Activated CD4-positive, alpha-beta T cell treated with anti-CD3 and anti-CD28 coated beads, Interleukin-2, Interleukin-6, amounts not matched to agents 100 ng/mL and 50 ng/mL, durations not matched to agents 16 hours and 8 hours (primary cell): ENCODE data around the gene SLC24A4.
"Not testable (repeated sequence)": the region's sequence is repeated elsewhere in the genome, so short reads cannot be mapped to it uniquely, and the experiment has no call there.

Source experiments
- DNase-seq: peaks from one replicate; pipeline ENCODE4 v3.0.0-alpha.2; 2020

SLC24A4 gene

DNA sequence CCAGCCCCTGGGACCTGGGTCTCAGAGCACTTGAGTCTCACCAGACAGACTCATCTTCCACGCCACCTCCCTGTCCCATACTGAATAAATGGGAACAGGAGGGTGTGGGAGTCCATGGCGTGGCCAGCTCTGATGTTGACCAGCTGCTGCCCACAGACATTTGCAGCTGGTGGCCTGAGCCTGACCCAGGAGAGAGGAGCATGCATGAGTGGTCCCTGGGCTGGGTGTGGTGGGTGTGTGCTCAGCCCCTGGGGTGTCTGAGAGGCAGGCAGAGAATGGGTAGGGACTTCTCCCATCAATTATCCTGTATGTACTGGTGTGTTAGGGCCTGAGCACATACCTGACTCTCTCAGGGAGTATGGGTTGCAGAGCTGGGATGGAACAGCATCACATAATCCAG is 49.3 kb downstream of the SLC24A4 start:
- DNase-seq, result no peak

DNA sequence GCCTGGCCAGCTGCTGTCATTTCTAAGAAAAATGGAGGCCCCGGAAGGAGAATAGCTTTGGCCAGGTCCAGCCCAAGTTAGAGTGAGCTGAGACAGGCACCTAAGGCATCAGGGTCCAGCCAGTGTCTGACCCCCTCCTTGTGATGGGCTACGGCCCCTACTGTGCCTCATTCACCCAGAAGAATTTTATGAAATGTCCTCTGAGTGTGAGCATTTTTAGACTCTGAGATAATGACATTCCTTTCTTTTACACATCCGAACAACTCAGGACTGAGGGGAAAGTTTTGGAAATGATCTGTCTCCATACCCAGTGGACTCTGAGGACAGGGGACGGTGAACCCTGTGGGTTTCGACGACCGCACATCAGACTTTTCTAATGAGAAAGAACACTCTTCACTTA is 50.4 kb downstream of the SLC24A4 start:
- DNase-seq, result no peak

DNA sequence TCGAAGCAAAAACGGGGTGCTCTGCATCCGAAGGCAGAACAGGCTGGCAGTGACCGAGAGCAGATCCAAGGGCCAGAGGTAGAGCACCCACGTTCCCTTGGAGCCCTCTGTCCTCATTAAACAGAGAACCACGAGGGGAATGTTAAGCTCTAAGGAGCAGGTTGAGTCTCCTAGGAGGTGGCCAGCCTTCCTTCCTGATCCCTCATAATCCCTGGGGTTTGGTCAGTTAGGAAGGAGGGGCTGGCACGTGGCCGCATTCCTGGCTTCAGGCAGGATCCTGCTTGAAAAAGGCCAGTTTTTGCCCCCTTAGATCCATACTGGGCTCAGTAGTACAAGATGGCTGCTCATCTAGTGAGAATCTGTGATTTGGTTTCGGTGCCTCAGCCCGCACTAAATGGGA is 57.2 kb downstream of the SLC24A4 start:
- DNase-seq, result no peak

DNA sequence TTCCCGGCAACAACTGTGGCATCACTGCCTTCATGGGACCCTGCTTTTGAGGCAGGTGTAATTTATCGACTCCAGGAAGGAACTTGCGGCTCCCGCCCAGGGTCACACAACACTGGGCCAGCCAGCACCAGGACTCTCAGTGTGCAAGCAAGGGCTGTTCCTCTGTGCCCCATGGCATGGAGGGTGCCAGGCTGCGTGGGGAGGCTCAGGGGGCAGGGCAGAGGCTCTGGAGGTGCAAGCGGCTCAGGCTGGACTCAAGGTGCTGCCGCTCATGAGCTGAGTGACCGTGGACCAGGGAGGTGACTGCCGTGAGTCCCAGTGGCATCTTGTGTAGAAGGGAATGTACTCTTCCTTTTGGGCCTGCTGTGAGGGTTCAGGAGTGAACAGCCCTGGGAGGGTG is 57.6 kb downstream of the SLC24A4 start:
- no peak for DNase-seq

DNA sequence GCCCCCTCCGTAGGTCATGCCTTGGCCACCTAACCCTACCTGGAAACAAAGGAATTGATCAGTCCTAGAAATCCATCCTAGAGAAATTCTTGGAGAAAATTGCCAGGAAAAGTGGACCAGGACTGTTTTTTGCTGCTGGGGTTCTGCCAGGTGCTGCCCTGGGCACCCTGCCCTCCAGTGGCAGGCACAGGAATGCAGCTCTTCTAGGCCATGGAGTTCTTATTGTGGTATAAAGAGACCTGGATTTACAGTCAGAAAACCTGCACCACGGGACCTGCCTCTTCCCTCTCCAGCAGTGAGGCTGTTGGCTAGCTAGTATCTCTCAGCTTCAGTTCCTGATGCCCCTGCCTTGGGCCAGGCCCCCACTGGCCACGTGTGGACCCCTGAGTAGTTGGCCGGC is 59.7 kb downstream of the SLC24A4 start:
- DNase-seq, result no peak

DNA sequence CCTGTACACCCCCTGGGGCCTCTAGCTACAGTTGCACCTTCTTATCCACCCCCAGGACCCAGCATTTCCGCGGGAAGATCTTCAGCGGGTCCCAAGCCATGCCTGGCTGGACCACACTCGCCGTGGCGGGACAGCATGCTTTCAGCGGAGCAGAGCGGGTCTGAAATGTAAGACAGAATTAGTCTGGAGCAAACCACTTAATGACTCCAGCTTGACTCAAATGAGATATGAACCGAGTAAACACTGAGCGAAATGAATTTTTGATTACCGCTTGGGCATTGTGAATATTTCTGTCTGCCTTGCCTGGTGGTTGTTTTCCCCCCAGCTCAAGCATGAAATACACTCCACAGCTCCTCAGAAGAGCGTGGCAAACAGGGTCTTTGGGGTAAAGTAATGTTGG is 60.8 kb downstream of the SLC24A4 start:
- DNase-seq, result no peak

DNA sequence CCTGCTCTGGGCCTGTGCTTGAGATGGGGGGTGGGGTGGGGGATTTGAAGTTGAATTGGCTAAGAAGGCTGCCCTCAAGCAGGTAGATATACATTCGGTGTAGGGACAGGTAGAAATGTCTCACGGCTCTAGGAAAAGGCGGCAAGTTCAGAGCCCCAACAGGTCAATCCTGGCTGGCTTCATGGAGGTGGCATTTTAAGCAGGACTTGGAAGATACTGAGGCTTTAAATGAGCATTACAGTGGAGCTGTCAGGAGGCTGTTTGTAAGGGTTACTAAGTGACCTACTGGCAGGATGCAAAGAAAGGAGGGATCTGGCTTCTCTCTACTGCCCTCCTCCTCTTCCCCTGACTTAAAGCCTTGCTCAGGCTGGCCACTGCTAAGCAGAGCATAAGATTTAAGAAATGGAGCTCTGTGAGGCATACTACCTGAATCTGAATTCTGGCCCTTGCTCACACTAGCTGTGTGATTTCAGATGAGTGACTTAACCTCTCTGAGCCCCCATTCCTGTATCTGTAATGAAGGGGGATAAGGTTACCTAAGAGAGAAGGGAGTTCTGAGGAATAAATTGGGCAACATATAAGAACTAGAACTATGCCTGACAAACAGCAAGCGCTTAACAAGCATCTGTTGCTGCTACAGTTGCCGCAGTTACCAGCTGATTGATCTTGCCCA is 61.6 kb downstream of the SLC24A4 start:
- no peak for DNase-seq

DNA sequence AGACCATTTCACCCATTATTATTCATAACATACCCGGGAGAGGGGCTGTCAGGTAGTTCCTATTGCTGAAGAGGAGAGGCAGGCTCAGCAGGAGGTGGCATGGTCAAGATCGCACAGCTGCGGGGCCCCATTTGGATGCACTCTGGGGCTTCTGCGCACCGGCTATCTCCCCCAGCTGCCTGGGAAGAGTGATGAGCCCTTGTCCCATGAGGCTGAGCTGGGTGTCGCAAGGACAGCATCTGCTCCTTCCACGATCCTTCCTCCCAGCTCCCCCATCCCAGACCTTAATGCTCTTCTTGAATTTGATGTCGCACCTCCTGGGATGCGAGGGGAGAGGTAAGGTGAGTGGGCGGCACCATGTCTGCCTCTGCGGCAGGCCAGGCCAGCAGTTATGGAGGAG is 62.6 kb downstream of the SLC24A4 start:
- no peak for DNase-seq

DNA sequence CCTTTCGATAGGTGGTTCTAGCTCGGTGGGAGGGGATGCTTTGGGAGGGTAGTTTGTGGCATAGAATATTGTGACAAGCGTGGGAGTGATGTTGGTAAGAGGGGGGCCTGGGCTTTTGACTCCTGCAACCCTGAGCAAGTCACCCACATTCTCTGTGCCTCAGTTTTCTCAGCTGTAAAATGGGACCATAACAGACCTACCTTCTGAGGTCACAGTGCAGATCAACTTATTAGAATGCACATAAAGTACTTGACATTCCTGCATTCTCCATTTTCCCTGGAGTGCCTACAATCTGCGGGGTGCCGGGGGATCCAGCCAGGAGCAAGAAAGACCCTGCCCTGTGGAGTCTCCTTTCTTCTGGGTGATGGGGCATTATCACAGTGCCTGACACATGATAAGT is 63.2 kb downstream of the SLC24A4 start:
- no peak for DNase-seq

DNA sequence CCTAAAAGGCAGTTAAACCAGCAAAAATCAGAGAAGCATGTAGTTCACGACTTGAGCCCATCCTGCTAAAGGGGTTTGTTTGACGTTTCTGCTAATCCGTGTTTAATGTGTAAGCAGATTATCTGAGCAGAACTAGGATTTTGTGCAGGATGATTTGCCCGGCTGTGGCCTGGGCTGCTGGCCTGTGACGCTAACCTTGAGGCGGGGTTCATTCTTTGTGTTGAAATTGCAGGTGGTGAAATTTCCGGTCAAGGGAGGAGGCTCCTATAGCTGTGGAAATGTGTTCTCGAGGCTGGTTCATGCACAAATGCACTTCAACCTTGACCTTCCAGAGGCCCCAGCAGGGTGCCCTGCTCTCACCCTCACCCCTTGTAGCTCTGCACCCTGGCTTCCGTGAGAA is 63.7 kb downstream of the SLC24A4 start:
- no peak for DNase-seq

DNA sequence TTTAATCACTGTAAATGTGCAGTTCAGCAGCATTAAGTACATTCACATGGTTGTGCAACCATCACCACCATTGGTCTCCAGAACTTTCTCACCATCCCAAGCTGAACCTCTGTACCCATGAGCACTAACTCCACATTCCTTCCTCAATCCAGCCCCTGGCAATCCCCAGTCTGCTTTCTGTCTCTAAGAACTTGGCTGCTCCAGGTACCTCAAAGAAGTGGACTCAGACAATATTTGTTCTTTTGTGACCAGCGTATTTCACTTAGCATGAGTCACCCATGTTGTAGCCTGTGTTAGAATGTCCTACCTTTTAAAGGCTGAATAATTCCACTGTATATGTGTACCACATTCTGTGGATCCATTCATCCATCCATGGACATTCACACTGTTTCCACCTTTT is 64.6 kb downstream of the SLC24A4 start:
- no peak for DNase-seq

DNA sequence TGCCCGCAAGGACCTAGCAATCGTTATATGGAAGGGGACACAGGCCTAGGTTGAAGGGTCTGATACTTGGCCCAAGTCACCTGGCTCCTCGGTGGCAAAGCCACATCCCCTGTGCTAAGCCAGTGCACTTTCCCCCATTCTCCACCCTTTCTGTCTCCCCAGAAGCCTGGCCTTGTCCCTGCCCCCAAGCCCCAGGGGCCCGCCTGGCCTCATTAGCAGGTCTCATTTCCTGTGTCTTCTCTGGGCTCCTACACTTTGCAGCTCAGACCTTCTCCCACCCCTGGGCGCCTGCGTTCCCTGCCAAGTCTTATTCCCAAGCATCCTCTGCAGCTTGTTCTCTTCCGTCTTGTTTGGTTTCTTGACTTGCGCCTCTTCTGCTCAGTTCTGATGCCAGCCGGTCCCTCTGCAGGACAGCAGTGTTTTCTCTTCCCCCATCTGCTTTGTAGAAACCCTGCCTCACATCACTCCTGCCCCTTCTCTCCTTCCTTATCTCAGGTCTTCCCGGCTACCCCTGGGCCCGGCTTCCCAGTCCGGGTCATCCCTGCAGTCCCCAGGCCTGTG is 66.7 kb downstream of the SLC24A4 start:
- DNase-seq, result no peak

DNA sequence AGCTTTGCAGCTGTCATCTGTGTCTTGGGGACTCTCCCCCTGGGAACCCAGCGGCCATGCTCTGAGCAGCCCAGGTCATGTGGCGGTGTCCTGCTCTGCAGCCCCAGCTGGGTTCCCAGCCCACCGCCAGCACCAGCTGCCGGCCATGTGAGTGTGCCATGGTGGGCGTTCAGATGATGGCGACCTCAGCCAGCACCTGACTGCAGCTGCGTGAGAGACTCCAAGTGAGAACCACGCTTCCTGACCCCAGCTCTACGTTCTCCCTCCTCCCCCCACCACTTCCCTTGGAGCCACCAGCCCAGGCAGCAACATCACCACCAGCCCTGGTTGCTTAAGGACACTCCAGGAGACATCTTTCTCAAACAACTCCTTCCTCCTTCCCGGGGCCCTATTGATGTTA is 68.8 kb downstream of the SLC24A4 start:
- DNase-seq, result no peak

DNA sequence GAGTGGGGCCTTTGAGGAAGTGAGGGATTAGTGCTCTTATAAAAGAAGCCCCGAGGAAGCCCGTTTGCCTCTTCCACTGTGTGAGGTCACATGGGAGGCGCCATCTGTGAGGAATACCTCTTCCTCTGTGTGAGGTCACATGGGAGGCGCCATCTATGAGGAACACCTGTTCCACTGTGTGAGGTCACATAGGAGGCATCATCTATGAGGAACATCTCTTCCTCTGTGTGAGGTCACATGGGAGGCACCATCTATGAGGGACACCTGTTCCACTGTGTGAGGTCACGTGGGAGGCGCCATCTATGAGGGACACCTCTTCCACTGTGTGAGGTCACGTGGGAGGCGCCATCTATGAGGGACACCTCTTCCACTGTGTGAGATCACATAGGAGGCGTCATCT is 69.7 kb downstream of the SLC24A4 start:
- no peak for DNase-seq

DNA sequence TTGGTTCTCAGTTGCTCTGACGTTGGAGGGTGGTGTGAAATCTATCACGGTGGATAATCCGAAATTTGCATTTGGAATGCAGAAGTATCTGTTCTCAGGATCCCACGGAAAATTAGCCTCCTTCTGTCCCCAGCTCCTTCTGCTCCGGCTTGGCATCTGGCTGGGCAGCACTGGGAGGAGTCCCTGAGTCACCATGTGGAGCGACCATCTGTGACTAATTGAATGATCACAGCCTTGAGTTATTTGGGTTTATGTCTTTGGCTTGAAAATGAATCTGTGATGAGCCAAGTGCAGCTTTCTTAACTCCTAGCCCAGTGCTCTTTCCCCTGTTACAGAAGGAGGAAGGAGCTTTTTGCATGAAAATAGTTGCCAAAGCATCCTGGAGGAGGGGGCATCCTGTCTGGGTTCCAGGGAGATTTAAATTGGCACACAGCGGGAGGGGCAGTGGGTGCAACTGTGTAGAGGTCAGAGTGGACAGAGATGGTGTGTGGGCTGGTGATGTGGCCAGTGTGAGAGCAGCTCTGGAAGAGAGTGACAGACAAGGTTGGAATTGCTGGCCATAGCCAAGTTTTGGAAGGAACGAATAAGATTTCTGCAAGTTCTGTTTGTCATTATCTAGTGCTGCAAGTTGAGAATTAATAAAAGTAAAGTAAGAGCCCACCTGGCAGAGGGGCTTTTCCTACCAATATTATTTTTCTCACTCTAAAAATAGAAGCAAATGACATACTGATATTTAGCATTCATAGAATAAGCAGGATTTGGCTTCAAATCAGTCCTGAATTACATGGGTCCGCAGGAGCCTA is 74.4 kb downstream of the SLC24A4 start:
- no peak for DNase-seq

DNA sequence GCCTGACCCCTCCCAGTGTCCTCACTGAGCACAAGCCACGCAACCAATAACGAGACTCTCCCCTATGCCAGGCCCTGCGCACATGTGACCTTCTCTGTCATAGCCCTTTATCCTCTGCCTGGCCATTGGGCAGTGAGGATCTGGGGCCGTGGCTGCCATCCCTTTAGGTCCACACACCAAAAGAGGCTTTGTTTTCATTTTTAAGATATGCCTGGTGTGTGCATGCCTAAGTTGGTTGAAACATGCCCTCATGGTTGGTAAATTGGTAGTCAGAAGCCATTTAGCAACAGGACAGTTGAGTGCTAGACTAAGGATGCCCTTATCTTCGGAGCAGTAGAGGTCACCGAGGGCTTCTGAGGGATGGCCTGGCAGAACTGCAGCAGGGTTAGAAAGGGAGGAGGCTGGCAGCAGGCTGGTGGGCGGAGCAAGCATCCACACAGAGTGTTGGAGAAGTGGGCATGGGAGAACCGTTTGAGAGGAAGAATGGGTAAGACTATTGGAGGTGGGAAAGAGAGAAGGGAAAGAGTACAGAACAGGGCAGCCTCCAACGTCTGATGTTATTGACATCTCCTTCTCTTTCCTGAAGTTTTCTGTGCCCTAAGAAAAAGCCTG is 75.1 kb downstream of the SLC24A4 start:
- no peak for DNase-seq

DNA sequence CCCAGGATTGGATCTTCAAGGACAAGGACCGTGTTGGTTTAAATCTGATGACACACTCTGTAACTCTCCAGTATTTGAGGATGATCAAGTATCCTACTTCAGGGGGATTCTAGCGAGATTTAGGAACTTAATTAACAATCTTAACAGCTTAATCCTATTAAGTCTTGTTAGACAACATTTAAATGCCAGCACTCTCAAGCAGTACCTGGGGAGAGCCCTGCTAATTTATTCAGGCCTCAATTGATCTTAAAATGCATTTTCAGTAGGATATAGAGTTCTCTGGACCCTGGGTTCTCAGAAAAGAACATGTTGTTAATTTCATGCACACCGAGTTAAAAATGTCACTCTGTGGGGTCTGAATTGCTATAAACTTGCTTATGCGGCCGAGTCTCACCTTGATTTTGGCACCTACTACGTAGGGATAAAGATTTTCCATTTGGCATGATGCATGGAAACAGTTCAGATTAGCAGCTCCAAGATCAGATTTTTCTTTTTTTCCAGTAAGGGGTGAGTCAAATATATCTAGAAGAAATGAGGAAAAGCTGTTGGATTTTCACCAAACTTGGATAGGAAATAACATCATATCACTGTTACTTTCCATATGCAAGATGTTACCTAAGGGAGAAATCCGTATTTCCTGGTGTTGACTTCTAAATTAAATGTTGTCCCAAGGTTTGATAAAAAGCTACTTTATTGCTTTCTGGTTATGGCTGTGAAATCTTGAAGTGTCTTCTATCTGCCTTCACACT is 76.1 kb downstream of the SLC24A4 start:
- no peak for DNase-seq

DNA sequence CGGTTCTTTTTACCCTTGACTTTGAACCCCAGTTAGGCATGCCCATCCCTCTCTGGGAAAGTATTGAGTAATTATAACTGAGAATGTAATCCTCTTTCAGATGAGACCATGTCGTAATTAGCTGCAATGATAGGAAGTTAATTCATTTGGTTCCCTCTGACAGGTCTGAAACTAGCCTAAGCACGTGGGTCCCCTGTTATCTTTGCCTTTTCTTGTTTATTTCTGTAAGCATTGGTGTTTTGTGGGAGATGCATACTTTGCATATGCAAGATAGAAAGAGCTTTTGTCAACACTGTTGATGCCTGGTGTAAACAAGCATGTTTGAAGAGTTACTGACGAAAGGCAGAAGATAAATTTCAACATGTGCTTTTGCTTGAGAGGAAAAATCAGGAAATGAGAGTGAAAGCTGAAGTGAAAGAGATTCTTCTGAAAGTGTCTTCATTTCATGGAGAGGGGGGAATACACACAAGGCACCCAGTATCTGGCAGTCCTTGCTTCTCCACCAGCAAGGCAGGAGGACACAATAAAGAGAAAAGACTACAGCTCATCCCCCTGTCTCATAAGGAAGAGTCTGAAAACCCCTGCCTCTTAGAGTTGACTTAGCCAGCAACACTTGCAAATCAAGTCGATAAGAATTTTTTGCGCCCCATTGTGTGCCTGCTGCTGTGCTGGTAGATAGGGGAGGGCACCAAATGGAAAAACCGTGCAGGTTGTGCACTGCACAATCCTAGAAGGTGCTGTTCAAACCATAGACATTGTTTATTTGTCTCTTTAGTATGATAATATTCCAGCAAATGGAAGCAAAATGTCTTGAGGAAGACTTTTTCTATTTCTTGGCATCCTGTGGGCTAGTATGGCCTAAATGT is 77.8 kb downstream of the SLC24A4 start:
- DNase-seq, result no peak

DNA sequence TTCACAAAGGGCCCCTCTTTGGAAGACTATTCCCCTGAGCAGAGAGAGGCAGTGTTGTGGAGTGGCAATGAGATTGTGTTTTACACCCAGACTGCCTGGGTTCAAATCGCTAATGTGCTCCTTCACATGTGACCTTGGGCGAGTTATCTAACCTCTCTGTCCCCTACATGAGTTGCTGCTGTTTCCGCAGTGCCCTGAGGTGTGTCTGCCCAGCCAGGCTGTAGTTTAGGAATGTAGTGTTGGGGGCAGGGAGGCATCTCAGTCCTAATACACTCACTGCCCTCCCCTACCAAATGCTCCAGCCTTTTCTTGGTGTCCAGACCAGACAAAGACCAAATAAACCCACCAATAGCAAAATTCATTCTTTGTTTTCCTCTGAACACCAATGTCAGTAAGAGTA is 78.6 kb downstream of the SLC24A4 start:
- no peak for DNase-seq

DNA sequence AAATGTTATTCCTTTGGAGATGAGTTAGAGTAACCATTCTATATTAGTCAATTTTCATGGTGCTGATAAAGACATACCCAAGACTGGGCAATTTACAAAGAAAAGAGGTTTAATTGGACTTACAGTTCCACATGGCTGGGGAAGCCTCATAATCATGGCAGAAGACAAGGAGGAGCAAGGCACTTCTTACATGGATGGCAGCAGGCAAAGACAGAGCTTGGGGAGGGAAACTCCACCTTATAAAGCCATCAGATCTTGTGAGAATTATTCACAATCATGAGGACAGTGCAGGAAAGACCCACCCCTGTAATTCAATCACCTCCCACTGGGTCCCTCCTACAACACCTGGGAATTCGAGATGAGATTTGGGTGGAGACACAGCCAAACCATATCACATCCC is 79.5 kb downstream of the SLC24A4 start:
- not testable (repeated sequence) for DNase-seq

DNA sequence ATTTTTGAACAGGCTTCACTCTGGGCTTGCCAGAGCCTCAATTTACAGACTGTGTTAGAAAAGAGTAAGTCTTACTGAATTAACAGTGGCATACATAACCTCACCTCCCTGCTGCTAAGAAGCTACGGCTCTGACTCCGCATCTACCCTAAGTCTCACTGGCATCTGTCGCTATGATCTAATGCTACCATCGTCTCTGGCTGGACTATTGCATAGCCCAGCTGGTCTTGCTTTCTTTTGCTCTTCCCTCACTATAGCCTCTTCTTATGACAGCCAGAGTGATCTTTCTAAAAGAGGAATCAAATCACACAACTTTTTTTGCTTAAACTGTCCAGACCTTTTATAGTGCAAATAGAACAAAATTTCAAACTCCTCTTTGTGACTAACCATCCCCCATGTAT is 81.1 kb downstream of the SLC24A4 start:
- no peak for DNase-seq

DNA sequence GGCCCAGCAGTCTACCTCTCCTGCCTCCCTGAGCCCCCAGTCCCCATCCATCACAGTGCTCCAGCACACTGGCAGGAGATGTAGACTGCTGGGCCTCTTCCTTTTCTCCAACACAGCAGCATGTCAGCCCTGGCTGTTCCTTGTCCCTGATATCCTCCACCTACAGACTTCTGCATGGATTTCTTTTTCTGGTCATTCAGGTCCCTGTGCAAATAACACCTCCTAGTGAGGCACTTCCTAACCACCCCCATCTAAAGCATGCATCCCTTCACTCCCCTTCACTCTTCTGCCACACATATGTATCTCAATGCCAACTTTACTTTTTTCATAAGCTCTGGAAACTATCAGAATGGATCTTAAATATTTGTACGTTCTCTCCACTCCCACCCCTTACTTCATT is 81.5 kb downstream of the SLC24A4 start:
- DNase-seq, result no peak
